Large intestine (tissue), 3 donors: ENCODE results near the gene UFC1. TPM values are rescaled to one million over a fixed set of nuclear protein-coding genes. Genes with fewer than 3 reads are reported as not detected.

ENCODE experiments used
- DNase-seq, 2 donors: peaks; one replicate each; pipeline versions ENCODE4 v3.0.0 to v3.0.0-alpha.2; 2013
- H3K27ac ChIP-seq: one replicate; pipeline ENCODE4 v1.5.1; 2013; ENCODE audit warnings: low read length
- H3K27me3 ChIP-seq: 2 replicates; pipeline ENCODE4 v1.6.1; 2013; ENCODE audit warnings: low read length; ENCODE audit not compliant: control insufficient read depth, insufficient read depth
- H3K36me3 ChIP-seq: 2 replicates; pipeline ENCODE4 v1.6.1; 2013; ENCODE audit warnings: low read length; ENCODE audit not compliant: control insufficient read depth, insufficient read depth
- H3K4me1 ChIP-seq: one replicate; pipeline ENCODE4 v1.6.1; 2013; ENCODE audit warnings: low read length; ENCODE audit not compliant: control insufficient read depth, insufficient read depth
- H3K4me3 ChIP-seq: one replicate; pipeline ENCODE4 v1.5.1; 2013; ENCODE audit warnings: low read length
- H3K9me3 ChIP-seq: one replicate; pipeline ENCODE4 v1.6.1; 2013; ENCODE audit warnings: mild to moderate bottlenecking, low read depth, low read length, moderate library complexity; ENCODE audit not compliant: control insufficient read depth
- WGBS: methylation state at CpG from one replicate; pipeline ENCODE4 v1.1.5; 2013; ENCODE audit warnings: low lambda C conversion rate; ENCODE audit not compliant: insufficient coverage; 5-methylcytosine and 5-hydroxymethylcytosine counted together
- polyA plus RNA-seq: library from polyadenylated mRNA; unstranded; fragments of 120-200 nt; gene quantifications from one replicate; pipeline ENCODE4 v1.2.1, GENCODE V29; 2013

UFC1 gene
- polyA plus RNA-seq, 1 donor: 135 TPM

DNA sequence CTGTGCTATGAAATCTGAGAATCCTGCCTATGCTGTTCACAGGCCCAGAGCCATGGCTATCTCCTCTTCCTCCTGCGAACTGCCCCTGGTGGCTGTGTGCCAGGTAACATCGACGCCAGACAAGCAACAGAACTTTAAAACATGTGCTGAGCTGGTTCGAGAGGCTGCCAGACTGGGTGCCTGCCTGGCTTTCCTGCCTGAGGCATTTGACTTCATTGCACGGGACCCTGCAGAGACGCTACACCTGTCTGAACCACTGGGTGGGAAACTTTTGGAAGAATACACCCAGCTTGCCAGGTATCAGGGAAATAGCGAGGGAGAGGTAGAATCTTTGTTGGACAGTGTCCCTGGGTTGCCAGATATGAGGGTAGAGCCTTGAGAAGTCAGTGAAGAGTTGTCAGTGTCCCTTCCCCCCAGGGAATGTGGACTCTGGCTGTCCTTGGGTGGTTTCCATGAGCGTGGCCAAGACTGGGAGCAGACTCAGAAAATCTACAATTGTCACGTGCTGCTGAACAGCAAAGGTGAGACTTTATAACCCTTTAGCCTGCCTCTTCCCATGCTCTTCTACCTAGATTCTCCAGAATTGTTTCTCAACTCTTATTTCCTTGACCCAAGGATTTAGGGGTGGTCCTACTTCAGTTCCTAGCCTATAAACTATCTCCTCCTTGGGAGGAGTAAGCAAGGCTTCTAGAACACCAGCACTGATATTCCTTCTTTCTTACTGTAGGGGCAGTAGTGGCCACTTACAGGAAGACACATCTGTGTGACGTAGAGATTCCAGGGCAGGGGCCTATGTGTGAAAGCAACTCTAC, 34.5 kb upstream of the UFC1 start:
- peak; percentile 90 to 96 for DNase-seq
- Histone ChIP-seq H3K27ac (peak overlapping the region; percentile 98), H3K27me3 (no peaks in the 10 kb centered on the region), H3K9me3 (no peaks in the 10 kb centered on the region), H3K36me3 (peaks cover 46% of the 10 kb centered on the region), H3K4me1 (peaks cover 35% of the 10 kb centered on the region), H3K4me3 (peak overlapping the region; percentile 93)
- WGBS: no CpG with 5 or more reads among the region's 10 CpGs

DNA sequence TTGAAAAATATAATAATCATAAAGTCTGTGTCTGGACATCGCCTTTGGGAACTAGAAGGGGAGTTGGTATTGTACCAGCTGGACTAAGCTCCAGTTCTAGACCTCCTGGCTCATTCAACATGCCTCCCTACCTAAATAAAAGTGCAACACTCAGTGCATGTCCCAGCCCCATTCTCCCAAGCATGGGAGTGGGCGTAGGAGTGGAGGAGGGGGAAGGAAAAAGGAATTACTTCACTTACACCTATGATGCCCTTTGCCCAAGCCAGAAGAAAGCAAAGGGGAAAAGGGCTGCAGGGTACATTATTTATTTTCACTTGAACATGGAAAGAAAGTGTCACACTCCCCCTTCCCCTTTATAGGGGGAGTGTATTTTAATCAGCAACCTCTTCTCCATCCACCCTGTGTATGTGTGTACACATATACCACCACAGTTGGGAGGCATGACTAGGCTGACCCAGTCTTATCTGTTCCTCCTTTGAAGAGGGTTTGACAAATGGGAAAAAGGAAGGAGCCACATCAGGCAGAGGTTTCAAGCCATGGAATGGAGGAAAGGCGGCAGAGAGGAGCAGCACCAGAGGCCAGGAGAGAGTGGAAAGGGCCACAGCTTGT, 32.6 kb upstream of the UFC1 start:
- Histone ChIP-seq H3K27ac (peak overlapping the region; percentile 98), H3K36me3 (peaks cover 54% of the 10 kb centered on the region), H3K9me3 (no peaks in the 10 kb centered on the region), H3K27me3 (no peaks in the 10 kb centered on the region), H3K4me3 (no peak overlapping the region), H3K4me1 (peaks cover 35% of the 10 kb centered on the region)
- DNase-seq: no peak
- WGBS: no CpG with 5 or more reads among the region's 3 CpGs

DNA sequence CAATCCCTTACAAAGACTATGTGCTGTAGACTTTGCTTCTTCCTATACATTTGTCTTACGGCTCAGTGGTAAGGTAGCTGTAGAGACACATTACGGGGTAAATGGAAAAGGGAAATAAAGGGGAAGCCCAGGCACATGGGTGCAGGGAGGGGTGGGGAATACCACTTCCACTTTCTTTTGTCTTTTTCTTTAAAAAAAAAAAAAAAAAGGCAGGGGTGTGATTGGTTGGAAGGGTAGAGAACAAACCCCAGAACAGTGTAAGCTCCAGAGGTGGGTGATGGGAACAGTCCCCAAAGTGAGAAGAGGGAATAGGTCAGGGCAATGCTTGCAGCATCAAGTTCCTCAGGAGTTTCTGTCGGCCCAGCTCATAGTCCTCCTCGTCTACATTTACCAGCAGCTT, 31.9 kb upstream of the UFC1 start:
- Histone ChIP-seq H3K4me3 (no peak overlapping the region), H3K27me3 (no peaks in the 10 kb centered on the region), H3K4me1 (peaks cover 30% of the 10 kb centered on the region), H3K9me3 (no peaks in the 10 kb centered on the region), H3K36me3 (peaks cover 58% of the 10 kb centered on the region), H3K27ac (no peak overlapping the region)
- DNase-seq: no peak
- WGBS: no CpG with 5 or more reads among the region's 4 CpGs

GRCh38 chr1:161122967-161123366, 30.8 kb upstream of the UFC1 start:
- Histone ChIP-seq H3K4me1 (peaks cover 29% of the 10 kb centered on the region), H3K36me3 (peaks cover 70% of the 10 kb centered on the region), H3K9me3 (no peaks in the 10 kb centered on the region), H3K4me3 (no peak overlapping the region), H3K27me3 (no peaks in the 10 kb centered on the region), H3K27ac (no peak overlapping the region)
- WGBS: no CpG with 5 or more reads among the region's 6 CpGs
- DNase-seq: no peak

- Histone ChIP-seq H3K27me3 (no peaks in the 10 kb centered on the region), H3K9me3 (no peaks in the 10 kb centered on the region), H3K4me3 (no peak overlapping the region), H3K4me1 (peaks cover 5% of the 10 kb centered on the region), H3K27ac (no peak overlapping the region), H3K36me3 (peaks cover 60% of the 10 kb centered on the region)
- no peak for DNase-seq
- WGBS: no CpG with 5 or more reads among the region's 2 CpGs
These were observed 26.1 kb upstream of the UFC1 start for GRCh38 chr1:161127649-161128048.

DNA sequence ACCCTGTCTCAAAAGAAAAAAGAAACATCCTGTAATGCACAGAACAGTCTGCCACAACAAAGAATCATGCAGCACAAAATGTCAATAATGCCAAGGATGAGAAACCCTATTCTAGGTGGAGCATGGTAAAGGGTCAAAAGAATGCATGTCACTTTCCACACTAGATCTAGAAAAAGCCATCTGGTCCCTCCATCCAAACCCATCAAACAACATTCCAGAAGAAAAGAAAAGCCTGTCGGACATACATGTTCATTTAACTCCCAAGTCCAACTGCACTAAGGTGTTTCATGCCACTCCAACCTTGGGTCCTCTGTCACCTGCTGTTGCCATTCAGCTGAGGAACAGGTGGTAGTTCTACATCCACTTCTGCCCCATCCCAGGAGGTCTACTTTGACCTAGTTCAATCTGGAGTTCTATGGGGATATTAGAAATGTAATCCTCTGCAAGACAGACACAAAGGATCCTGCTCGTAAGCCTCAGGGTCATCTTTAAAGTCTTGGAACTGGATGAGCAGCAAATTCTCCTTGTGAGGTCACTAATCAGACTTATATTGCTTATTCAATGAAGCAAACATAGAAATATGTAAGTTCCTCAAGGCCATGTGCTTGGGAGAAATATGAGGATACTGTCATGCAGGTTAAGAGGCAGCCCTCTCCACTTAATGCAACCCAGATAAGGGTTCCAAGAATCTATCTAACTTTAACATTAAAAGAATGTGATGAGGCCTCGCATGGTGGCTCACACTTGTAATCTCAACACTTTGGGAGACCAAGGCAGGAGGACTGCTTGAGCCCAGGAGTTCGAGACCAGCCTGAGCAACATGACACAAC, 25.0 kb upstream of the UFC1 start:
- DNase-seq: no peak
- H3K27ac ChIP-seq: no peak overlapping the region
- 83% methylated on average over 1 of the region's 4 CpGs for WGBS
- H3K27me3 ChIP-seq: no peaks in the 10 kb centered on the region
- H3K36me3 ChIP-seq: peaks cover 52% of the 10 kb centered on the region
- H3K4me3 ChIP-seq: no peak overlapping the region
- H3K9me3 ChIP-seq: no peaks in the 10 kb centered on the region
- H3K4me1 ChIP-seq: peaks cover 5% of the 10 kb centered on the region

DNA sequence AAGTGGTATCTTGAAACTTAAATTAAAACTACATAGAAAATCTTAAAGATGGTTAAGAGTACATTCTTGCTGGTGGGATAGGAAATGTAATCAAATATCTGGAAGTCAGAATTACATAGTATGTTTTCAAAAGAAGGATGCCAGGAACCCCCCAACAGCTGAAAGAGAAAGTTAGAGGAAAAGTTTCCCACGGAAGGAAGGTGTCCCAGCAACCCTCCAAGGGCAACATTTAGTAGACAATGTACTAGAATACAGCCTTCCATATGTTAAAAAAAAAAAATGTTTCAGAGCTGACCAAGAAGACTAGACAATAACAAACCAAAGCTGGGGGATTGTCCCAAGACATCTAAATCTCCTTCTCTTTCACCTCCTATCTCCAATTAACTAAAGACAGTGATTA, 23.5 kb upstream of the UFC1 start:
- 83% methylated on average over 1 of the region's 1 CpG for WGBS
- no peak for DNase-seq
- no peaks in the 10 kb centered on the region for H3K9me3 ChIP-seq
- no peaks in the 10 kb centered on the region for H3K27me3 ChIP-seq
- H3K36me3 ChIP-seq: peaks cover 40% of the 10 kb centered on the region
- no peak overlapping the region for H3K4me3 ChIP-seq
- no peak overlapping the region for H3K27ac ChIP-seq
- peaks cover 5% of the 10 kb centered on the region for H3K4me1 ChIP-seq

- H3K27me3 ChIP-seq: no peaks in the 10 kb centered on the region
- H3K36me3 ChIP-seq: peaks cover 30% of the 10 kb centered on the region
- H3K4me3 ChIP-seq: peak overlapping the region; percentile 70
- 0% methylated on average over 3 of the region's 22 CpGs for whole genome bisulfite sequencing
- peak overlapping the region; percentile 65 for H3K27ac ChIP-seq
- H3K4me1 ChIP-seq: peaks cover 5% of the 10 kb centered on the region
- no peaks in the 10 kb centered on the region for H3K9me3 ChIP-seq
- DNase-seq: peak; percentile 22 to 39
These were observed 22.0 kb upstream of the UFC1 start for GRCh38 chr1:161131523-161132409.

GRCh38 chr1:161132410-161133219, 21.2 kb upstream of the UFC1 start, which contains the start of gene DEDD:
Gene DEDD, minus strand, starts transcription at chr1:161132667. Its CDS starts 8,205 bp downstream, at chr1:161124462.
- no peaks in the 10 kb centered on the region for H3K27me3 ChIP-seq
- peaks cover 21% of the 10 kb centered on the region for H3K36me3 ChIP-seq
- H3K9me3 ChIP-seq: no peaks in the 10 kb centered on the region
- WGBS: no CpG with 5 or more reads among the region's 68 CpGs
- DNase-seq: peak; percentile 95 to 99
- peaks cover 5% of the 10 kb centered on the region for H3K4me1 ChIP-seq
- H3K27ac ChIP-seq: peak within 1 kb of the TSS; percentile 95
- H3K4me3 ChIP-seq: peak within 1 kb of the TSS; percentile 70
